HL-60 (cell line): ENCODE measurements around the gene TGFBR3.

Experiments used
- DNase-seq, 2 experiments: peaks; one replicate each; pipeline ENCODE4 v3.0.0-alpha.2; 2010 to 2020; ENCODE audit warnings: low read depth in 1 of 2, low spot score in 1 of 2
- H3K27ac ChIP-seq: fragments of 250-450 bp; sonication (Bioruptor Pico); replicated peaks from 2 replicates; pipeline ENCODE4 v1.5.1; 2020; ENCODE audit warnings: mild to moderate bottlenecking, moderate library complexity
- H3K27me3 ChIP-seq: fragments of 250-450 bp; sonication (Bioruptor Pico); 2 replicates; pipeline ENCODE4 v1.5.1; 2021; ENCODE audit warnings: mild to moderate bottlenecking, moderate library complexity; ENCODE audit not compliant: insufficient read depth, poor library complexity, severe bottlenecking
- H3K4me3 ChIP-seq: replicated peaks from 2 replicates; pipeline ENCODE4 v1.5.1; 2011; ENCODE audit warnings: mild to moderate bottlenecking, control low read depth, low read length; ENCODE audit not compliant: insufficient read depth
- CTCF ChIP-seq: IDR thresholded peaks from one replicate; pipeline ENCODE4 v1.5.1; 2011; ENCODE audit warnings: low read length, control low read depth, inconsistent platforms; ENCODE audit not compliant: insufficient read depth
- GABPA ChIP-seq: IDR thresholded peaks from 2 replicates; pipeline ENCODE4 v1.6.1; 2012; ENCODE audit warnings: low read depth
- POLR2AphosphoS5 ChIP-seq: IDR thresholded peaks from 2 replicates; pipeline ENCODE4 v1.6.1; 2012; ENCODE audit warnings: low read depth
- REST ChIP-seq: IDR thresholded peaks from 2 replicates; pipeline ENCODE4 v1.6.1; 2012; ENCODE audit warnings: low read depth; ENCODE audit not compliant: insufficient replicate concordance
- SPI1 ChIP-seq: IDR thresholded peaks from 2 replicates; pipeline ENCODE4 v1.6.1; 2012; ENCODE audit warnings: low read depth, mild to moderate bottlenecking, borderline replicate concordance

The TGFBR3 gene

GRCh38 chr1:91757763-91758460, 128.0 kb downstream of the TGFBR3 start:
- H3K27ac ChIP-seq: no peak overlapping the region
- DNase-seq: no peak

GRCh38 chr1:91755702-91756287, 130.2 kb downstream of the TGFBR3 start:
- H3K27ac ChIP-seq: no peak overlapping the region
- no peaks in the 10 kb centered on the region for H3K27me3 ChIP-seq
- no peak overlapping the region for H3K4me3 ChIP-seq
- DNase-seq: no peak
- TF ChIP-seq POLR2AphosphoS5: no peak
- no peak for TF ChIP-seq GABPA
- no peak for TF ChIP-seq SPI1
- TF ChIP-seq REST: no peak
- TF ChIP-seq CTCF: no peak

More at GRCh38 chr1:91757763-91758460, 128.0 kb downstream of the TGFBR3 start:
- no peak overlapping the region for H3K4me3 ChIP-seq
- no peak for TF ChIP-seq POLR2AphosphoS5
- no peaks in the 10 kb centered on the region for H3K27me3 ChIP-seq

GRCh38 chr1:91754816-91755580, 131.0 kb downstream of the TGFBR3 start:
- no peak for DNase-seq
- no peak for TF ChIP-seq CTCF
- TF ChIP-seq POLR2AphosphoS5: no peak
- no peak for TF ChIP-seq GABPA
- TF ChIP-seq SPI1: no peak
- TF ChIP-seq REST: no peak
- no peaks in the 10 kb centered on the region for H3K27me3 ChIP-seq
- no peak overlapping the region for H3K27ac ChIP-seq
- no peak overlapping the region for H3K4me3 ChIP-seq

GRCh38 chr1:91754348-91754747, 131.6 kb downstream of the TGFBR3 start:
- Histone ChIP-seq H3K4me3 (no peak overlapping the region), H3K27ac (no peak overlapping the region), H3K27me3 (no peaks in the 10 kb centered on the region)
- no peak for DNase-seq
- TF ChIP-seq REST (no peak), GABPA (no peak), POLR2AphosphoS5 (no peak), SPI1 (no peak), CTCF (no peak)
